WTC11 (cell line): ENCODE measurements around the gene FBXL13. TPM values are rescaled to one million over a fixed set of nuclear protein-coding genes. Genes with fewer than 3 reads are reported as not detected.

Experiments used
- ATAC-seq: fragments of 200-7000 bp; cut with Tn5 transposase; 2 replicates; pipeline ENCODE4 v1.10.0; 2021; ENCODE audit warnings: mild to moderate bottlenecking, moderate library complexity
- CTCF ChIA-PET: fragments of 300-600 bp; sonication (Branson Sonifier 250); formaldehyde crosslinking; loops from one replicate; lab custom pipeline; 2021; ENCODE audit warnings: antibody characterized with exemption; lab: Charles Lee
- POLR2A ChIA-PET: fragments of 350-600 bp; sonication (Branson Sonifier 250); formaldehyde crosslinking; loops from one replicate; lab custom pipeline; 2021; ENCODE audit warnings: antibody characterized with exemption; lab: Charles Lee
- DNase-seq: peaks from one replicate; pipeline ENCODE4 v3.0.0; 2021; ENCODE audit warnings: low spot score
- H3K27ac Mint-ChIP-seq: 2 replicates; pipeline ENCODE4 v1.8.0; 2021; ENCODE audit warnings: mixed read lengths
- H3K27me3 Mint-ChIP-seq: 2 replicates; pipeline ENCODE4 v1.8.0; 2021; ENCODE audit warnings: low read depth, mild to moderate bottlenecking, moderate library complexity, mixed read lengths
- H3K36me3 Mint-ChIP-seq: 2 replicates; pipeline ENCODE4 v1.8.0; 2021; ENCODE audit warnings: mixed read lengths
- H3K4me1 Mint-ChIP-seq: 2 replicates; pipeline ENCODE4 v1.8.0; 2022; ENCODE audit warnings: mixed read lengths
- H3K4me3 Mint-ChIP-seq: 2 replicates; pipeline ENCODE4 v1.8.0; 2021; ENCODE audit warnings: mild to moderate bottlenecking, moderate library complexity, mixed read lengths
- H3K9me3 Mint-ChIP-seq: 2 replicates; pipeline ENCODE4 v1.8.0; 2021; ENCODE audit warnings: mixed read lengths
- EMX1 ChIP-seq: fragments of 250-450 bp; sonication (Bioruptor Pico); IDR thresholded peaks from 2 replicates; pipeline ENCODE4 v1.8.0; 2021; ENCODE audit warnings: mild to moderate bottlenecking
- FOXK1 ChIP-seq: sonication (generic); formaldehyde crosslinking; IDR thresholded peaks from 2 replicates; pipeline ENCODE4 v1.8.0; 2022; ENCODE audit warnings: mild to moderate bottlenecking, moderate library complexity, missing genetic modification reagents
- FOXP1 ChIP-seq: sonication (generic); formaldehyde crosslinking; IDR thresholded peaks from 2 replicates; pipeline ENCODE4 v1.8.0; 2022; ENCODE audit warnings: missing genetic modification reagents, mild to moderate bottlenecking, moderate library complexity, borderline replicate concordance
- JAZF1 ChIP-seq: fragments of 250-450 bp; sonication (Bioruptor Pico); IDR thresholded peaks from 2 replicates; pipeline ENCODE4 v1.9.0; 2021; ENCODE audit warnings: moderate library complexity, mild to moderate bottlenecking, inconsistent platforms
- KAT7 ChIP-seq: sonication (generic); formaldehyde crosslinking; IDR thresholded peaks from 2 replicates; pipeline ENCODE4 v1.8.1; 2023; ENCODE audit warnings: missing genetic modification reagents, mild to moderate bottlenecking, borderline replicate concordance
- NFATC4 ChIP-seq: fragments of 250-450 bp; sonication (Bioruptor Pico); IDR thresholded peaks from 2 replicates; pipeline ENCODE4 v1.9.0; 2021; ENCODE audit warnings: mild to moderate bottlenecking
- NR3C1 ChIP-seq: sonication (generic); formaldehyde crosslinking; conservative IDR thresholded peaks from 2 replicates; pipeline ENCODE4 v1.8.1; 2023; ENCODE audit warnings: low read depth, mild to moderate bottlenecking, missing genetic modification reagents
- RELA ChIP-seq: sonication (generic); formaldehyde crosslinking; IDR thresholded peaks from 2 replicates; pipeline ENCODE4 v1.8.1; 2022; ENCODE audit warnings: missing genetic modification reagents, mild to moderate bottlenecking, borderline replicate concordance
- SMAD3 ChIP-seq: sonication (generic); formaldehyde crosslinking; IDR thresholded peaks from 2 replicates; pipeline ENCODE4 v1.8.0; 2022; ENCODE audit warnings: missing genetic modification reagents, mild to moderate bottlenecking, borderline replicate concordance
- STAT6 ChIP-seq: sonication (generic); formaldehyde crosslinking; conservative IDR thresholded peaks from 2 replicates; pipeline ENCODE4 v1.8.1; 2023; ENCODE audit warnings: mild to moderate bottlenecking, low read depth, missing genetic modification reagents, moderate library complexity
- TCF7 ChIP-seq: sonication (generic); formaldehyde crosslinking; IDR thresholded peaks from 2 replicates; pipeline ENCODE4 v1.8.0; 2022; ENCODE audit warnings: mild to moderate bottlenecking, low read depth, missing genetic modification reagents, moderate library complexity
- TP53 ChIP-seq: sonication (generic); formaldehyde crosslinking; IDR thresholded peaks from 2 replicates; pipeline ENCODE4 v1.8.1; 2023; ENCODE audit warnings: mild to moderate bottlenecking, missing genetic modification reagents
- ZNF138 ChIP-seq: sonication (generic); formaldehyde crosslinking; conservative IDR thresholded peaks from 2 replicates; pipeline ENCODE4 v1.8.1; 2022; ENCODE audit warnings: mild to moderate bottlenecking, moderate library complexity, missing genetic modification reagents
- ZNF219 ChIP-seq: sonication (generic); formaldehyde crosslinking; IDR thresholded peaks from 2 replicates; pipeline ENCODE4 v1.8.0; 2023; ENCODE audit warnings: missing genetic modification reagents, mild to moderate bottlenecking, borderline replicate concordance
- ZNF317 ChIP-seq: sonication (generic); formaldehyde crosslinking; IDR thresholded peaks from 2 replicates; pipeline ENCODE4 v1.8.1; 2023; ENCODE audit warnings: low read depth, mild to moderate bottlenecking, moderate library complexity, missing genetic modification reagents, borderline replicate concordance
- ZNF416 ChIP-seq: fragments of 250-450 bp; sonication (Bioruptor Pico); IDR thresholded peaks from 2 replicates; pipeline ENCODE4 v1.9.0; 2021; ENCODE audit warnings: mild to moderate bottlenecking, inconsistent platforms
- ZNF671 ChIP-seq: fragments of 250-450 bp; sonication (Bioruptor Pico); IDR thresholded peaks from 2 replicates; pipeline ENCODE4 v1.8.0; 2021; ENCODE audit warnings: mild to moderate bottlenecking
- total RNA-seq: library from RNA; stranded (reverse); gene quantifications from 3 replicates; pipeline ENCODE4 v1.2.3, GENCODE V29; 2021
- TF ChIP-seq, protein P1 (sequence below): fragments of 250-450 bp; sonication (Bioruptor Pico); IDR thresholded peaks from 2 replicates; pipeline ENCODE4 v1.9.0; 2021; ENCODE audit warnings: mild to moderate bottlenecking
- TF ChIP-seq, protein P2 (sequence below): sonication (generic); formaldehyde crosslinking; IDR thresholded peaks from 2 replicates; pipeline ENCODE4 v1.8.0; 2023; ENCODE audit warnings: missing genetic modification reagents, mild to moderate bottlenecking, borderline replicate concordance
- TF ChIP-seq, protein P3 (sequence below): fragments of 250-450 bp; sonication (Bioruptor Pico); IDR thresholded peaks from 2 replicates; pipeline ENCODE4 v1.9.0; 2021; ENCODE audit warnings: mild to moderate bottlenecking, borderline replicate concordance

Gene FBXL13
- total RNA-seq, 1 experiment from 2014 or later = 1.7 TPM

- ChIA-PET CTCF (no interaction called here), POLR2A (no interaction called here)
- TF ChIP-seq ZNF671 = no peak
- no peak for TF ChIP-seq KAT7
- TF ChIP-seq NFATC4 = no peak
- no peak for TF ChIP-seq ZNF219 (CRISPR knock-in tag)
- no peak for TF ChIP-seq STAT6 (CRISPR knock-in tag)
- TF ChIP-seq TP53 (CRISPR knock-in tag) = no peak
- TF ChIP-seq FOXP1 (CRISPR knock-in tag) = no peak
- TF ChIP-seq ZNF416 (CRISPR knock-in tag) = no peak
- no peak for TF ChIP-seq RELA (CRISPR knock-in tag)
- TF ChIP-seq SMAD3 (CRISPR knock-in tag) = no peak
- no peak for TF ChIP-seq ZNF317 (CRISPR knock-in tag)
- no peak for TF ChIP-seq NR3C1 (CRISPR knock-in tag)
- no peak for TF ChIP-seq ZNF138 (CRISPR knock-in tag)
- TF ChIP-seq TCF7 (CRISPR knock-in tag) = no peak
- no peak for TF ChIP-seq JAZF1 (CRISPR knock-in tag)
- TF ChIP-seq, protein P1, sequence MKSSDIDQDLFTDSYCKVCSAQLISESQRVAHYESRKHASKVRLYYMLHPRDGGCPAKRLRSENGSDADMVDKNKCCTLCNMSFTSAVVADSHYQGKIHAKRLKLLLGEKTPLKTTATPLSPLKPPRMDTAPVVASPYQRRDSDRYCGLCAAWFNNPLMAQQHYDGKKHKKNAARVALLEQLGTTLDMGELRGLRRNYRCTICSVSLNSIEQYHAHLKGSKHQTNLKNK = no peak
- TF ChIP-seq, protein P2, sequence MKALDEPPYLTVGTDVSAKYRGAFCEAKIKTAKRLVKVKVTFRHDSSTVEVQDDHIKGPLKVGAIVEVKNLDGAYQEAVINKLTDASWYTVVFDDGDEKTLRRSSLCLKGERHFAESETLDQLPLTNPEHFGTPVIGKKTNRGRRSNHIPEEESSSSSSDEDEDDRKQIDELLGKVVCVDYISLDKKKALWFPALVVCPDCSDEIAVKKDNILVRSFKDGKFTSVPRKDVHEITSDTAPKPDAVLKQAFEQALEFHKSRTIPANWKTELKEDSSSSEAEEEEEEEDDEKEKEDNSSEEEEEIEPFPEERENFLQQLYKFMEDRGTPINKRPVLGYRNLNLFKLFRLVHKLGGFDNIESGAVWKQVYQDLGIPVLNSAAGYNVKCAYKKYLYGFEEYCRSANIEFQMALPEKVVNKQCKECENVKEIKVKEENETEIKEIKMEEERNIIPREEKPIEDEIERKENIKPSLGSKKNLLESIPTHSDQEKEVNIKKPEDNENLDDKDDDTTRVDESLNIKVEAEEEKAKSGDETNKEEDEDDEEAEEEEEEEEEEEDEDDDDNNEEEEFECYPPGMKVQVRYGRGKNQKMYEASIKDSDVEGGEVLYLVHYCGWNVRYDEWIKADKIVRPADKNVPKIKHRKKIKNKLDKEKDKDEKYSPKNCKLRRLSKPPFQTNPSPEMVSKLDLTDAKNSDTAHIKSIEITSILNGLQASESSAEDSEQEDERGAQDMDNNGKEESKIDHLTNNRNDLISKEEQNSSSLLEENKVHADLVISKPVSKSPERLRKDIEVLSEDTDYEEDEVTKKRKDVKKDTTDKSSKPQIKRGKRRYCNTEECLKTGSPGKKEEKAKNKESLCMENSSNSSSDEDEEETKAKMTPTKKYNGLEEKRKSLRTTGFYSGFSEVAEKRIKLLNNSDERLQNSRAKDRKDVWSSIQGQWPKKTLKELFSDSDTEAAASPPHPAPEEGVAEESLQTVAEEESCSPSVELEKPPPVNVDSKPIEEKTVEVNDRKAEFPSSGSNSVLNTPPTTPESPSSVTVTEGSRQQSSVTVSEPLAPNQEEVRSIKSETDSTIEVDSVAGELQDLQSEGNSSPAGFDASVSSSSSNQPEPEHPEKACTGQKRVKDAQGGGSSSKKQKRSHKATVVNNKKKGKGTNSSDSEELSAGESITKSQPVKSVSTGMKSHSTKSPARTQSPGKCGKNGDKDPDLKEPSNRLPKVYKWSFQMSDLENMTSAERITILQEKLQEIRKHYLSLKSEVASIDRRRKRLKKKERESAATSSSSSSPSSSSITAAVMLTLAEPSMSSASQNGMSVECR (CRISPR knock-in tag) = no peak
- no peak for TF ChIP-seq FOXK1 (CRISPR knock-in tag)
- TF ChIP-seq, protein P3, sequence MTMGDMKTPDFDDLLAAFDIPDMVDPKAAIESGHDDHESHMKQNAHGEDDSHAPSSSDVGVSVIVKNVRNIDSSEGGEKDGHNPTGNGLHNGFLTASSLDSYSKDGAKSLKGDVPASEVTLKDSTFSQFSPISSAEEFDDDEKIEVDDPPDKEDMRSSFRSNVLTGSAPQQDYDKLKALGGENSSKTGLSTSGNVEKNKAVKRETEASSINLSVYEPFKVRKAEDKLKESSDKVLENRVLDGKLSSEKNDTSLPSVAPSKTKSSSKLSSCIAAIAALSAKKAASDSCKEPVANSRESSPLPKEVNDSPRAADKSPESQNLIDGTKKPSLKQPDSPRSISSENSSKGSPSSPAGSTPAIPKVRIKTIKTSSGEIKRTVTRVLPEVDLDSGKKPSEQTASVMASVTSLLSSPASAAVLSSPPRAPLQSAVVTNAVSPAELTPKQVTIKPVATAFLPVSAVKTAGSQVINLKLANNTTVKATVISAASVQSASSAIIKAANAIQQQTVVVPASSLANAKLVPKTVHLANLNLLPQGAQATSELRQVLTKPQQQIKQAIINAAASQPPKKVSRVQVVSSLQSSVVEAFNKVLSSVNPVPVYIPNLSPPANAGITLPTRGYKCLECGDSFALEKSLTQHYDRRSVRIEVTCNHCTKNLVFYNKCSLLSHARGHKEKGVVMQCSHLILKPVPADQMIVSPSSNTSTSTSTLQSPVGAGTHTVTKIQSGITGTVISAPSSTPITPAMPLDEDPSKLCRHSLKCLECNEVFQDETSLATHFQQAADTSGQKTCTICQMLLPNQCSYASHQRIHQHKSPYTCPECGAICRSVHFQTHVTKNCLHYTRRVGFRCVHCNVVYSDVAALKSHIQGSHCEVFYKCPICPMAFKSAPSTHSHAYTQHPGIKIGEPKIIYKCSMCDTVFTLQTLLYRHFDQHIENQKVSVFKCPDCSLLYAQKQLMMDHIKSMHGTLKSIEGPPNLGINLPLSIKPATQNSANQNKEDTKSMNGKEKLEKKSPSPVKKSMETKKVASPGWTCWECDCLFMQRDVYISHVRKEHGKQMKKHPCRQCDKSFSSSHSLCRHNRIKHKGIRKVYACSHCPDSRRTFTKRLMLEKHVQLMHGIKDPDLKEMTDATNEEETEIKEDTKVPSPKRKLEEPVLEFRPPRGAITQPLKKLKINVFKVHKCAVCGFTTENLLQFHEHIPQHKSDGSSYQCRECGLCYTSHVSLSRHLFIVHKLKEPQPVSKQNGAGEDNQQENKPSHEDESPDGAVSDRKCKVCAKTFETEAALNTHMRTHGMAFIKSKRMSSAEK (CRISPR knock-in tag) = no peak
- TF ChIP-seq EMX1 (CRISPR knock-in tag) = no peak
- Mint-ChIP-seq H3K27ac (no peak overlapping the region), H3K9me3 (no peaks in the 10 kb centered on the region), H3K4me3 (no peak overlapping the region), H3K27me3 (no peaks in the 10 kb centered on the region), H3K36me3 (no peaks in the 10 kb centered on the region), H3K4me1 (no peaks in the 10 kb centered on the region)
- ATAC-seq (no peak), DNase-seq (no peak)
These were observed 85.7 kb downstream of the FBXL13 start for GRCh38 chr7:102988631-102989560.
